ENCODE data around the gene WDR90.

DNA sequence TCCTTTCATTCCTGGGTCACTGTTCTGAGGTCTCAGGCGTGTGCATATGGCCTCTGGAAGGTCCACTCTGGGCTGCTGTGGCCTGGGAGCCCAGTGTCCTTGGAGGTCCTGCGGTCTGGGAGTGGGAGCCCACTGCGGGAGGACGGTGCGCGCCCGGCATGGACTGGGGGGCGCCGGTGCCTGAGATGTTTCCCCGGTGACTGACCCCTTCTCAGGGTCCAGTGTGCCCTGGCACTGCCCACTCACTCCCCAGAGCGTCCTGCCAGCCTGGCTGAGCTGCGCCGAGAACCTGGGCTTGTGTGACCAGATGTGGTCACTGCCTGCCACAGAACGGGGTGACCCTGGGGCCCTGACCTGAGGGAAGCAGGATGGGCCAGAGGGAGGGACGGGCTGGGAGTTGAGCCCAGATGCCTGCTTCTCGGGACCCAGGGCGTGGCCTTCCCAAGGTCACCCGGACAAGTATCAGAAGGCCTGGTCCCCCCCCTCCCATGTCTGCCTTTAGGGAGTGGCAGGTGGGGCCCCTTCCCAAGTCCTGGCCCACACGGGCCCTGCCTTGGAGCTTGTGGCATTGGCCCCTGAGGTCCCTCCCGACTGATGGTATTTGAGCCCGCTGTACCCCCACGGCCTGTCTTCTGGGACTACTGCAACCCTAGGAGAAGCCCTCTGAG is 25.2 kb downstream of the WDR90 start:
- TF ChIP-seq, protein P1, sequence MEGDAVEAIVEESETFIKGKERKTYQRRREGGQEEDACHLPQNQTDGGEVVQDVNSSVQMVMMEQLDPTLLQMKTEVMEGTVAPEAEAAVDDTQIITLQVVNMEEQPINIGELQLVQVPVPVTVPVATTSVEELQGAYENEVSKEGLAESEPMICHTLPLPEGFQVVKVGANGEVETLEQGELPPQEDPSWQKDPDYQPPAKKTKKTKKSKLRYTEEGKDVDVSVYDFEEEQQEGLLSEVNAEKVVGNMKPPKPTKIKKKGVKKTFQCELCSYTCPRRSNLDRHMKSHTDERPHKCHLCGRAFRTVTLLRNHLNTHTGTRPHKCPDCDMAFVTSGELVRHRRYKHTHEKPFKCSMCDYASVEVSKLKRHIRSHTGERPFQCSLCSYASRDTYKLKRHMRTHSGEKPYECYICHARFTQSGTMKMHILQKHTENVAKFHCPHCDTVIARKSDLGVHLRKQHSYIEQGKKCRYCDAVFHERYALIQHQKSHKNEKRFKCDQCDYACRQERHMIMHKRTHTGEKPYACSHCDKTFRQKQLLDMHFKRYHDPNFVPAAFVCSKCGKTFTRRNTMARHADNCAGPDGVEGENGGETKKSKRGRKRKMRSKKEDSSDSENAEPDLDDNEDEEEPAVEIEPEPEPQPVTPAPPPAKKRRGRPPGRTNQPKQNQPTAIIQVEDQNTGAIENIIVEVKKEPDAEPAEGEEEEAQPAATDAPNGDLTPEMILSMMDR (IDR thresholded peaks at IDR 0.05) = no peak
- TF ChIP-seq POLR2A (IDR thresholded peaks at IDR 0.05) = no peak

Data from uterus (tissue), 2 donors.